DOHH2 (cell line): ENCODE data around the gene HAP1.

Experiments
- CTCF ChIP-seq: fragments of 200-600 bp; sonication (generic); IDR thresholded peaks from one replicate; pipeline ENCODE4 v1.5.1; 2014; ENCODE audit warnings: antibody characterized with exemption, mild to moderate bottlenecking, low read depth, low read length; ENCODE audit not compliant: poor library complexity, severe bottlenecking
- EZH2phosphoT487 ChIP-seq: fragments of 200-600 bp; sonication (generic); IDR thresholded peaks from 2 replicates; pipeline ENCODE4 v1.6.1; 2017; ENCODE audit warnings: borderline replicate concordance, mild to moderate bottlenecking, antibody characterized with exemption, low read length, moderate library complexity, mixed read lengths

GRCh38 chr17:41690497-41690896, 43.9 kb downstream of the HAP1 start:
- no peak for TF ChIP-seq CTCF
- no peak for TF ChIP-seq EZH2phosphoT487
